ENCODE measurements around the gene LRRC47. TPM values are rescaled to one million over a fixed set of nuclear protein-coding genes. Genes with fewer than 3 reads are reported as not detected.

The LRRC47 gene
- total RNA-seq, 1 donor from 2014 or later: 45.8 TPM

- Mint-ChIP-seq H3K4me3 (ENCODE audit: unreplicated experiment) (no peak overlapping the region), H3K4me1 (ENCODE audit: low read depth) (peaks cover 11% of the 10 kb centered on the region)
These were observed 16.9 kb downstream of the LRRC47 start for GRCh38 chr1:3779265-3779911.

GRCh38 chr1:3778590-3779264 lies 17.6 kb downstream of the LRRC47 start:
- Mint-ChIP-seq H3K4me3 (ENCODE audit: unreplicated experiment) (no peak overlapping the region), H3K27me3 (ENCODE audit: low read depth) (no peaks in the 10 kb centered on the region), H3K27ac (ENCODE audit: unreplicated experiment) (no peak overlapping the region), H3K4me1 (ENCODE audit: low read depth) (peaks cover 11% of the 10 kb centered on the region), H3K36me3 (ENCODE audit: low read depth) (peaks cover 31% of the 10 kb centered on the region), H3K9me3 (ENCODE audit: low read depth) (no peaks in the 10 kb centered on the region)
- DNase-seq (ENCODE audit: low spot score): no peak
- no peak for TF ChIP-seq CTCF (IDR thresholded peaks at IDR 0.05)

More at GRCh38 chr1:3779265-3779911, 16.9 kb downstream of the LRRC47 start:
- Mint-ChIP-seq H3K9me3 (ENCODE audit: low read depth) (no peaks in the 10 kb centered on the region), H3K27ac (ENCODE audit: unreplicated experiment) (no peak overlapping the region), H3K36me3 (ENCODE audit: low read depth) (peaks cover 35% of the 10 kb centered on the region), H3K27me3 (ENCODE audit: low read depth) (no peaks in the 10 kb centered on the region)
- DNase-seq (ENCODE audit: low spot score): no peak
- TF ChIP-seq CTCF (IDR thresholded peaks at IDR 0.05): no peak

GRCh38 chr1:3777647-3778589 lies 18.4 kb downstream of the LRRC47 start:
- Mint-ChIP-seq H3K4me3 (ENCODE audit: unreplicated experiment) (no peak overlapping the region), H3K4me1 (ENCODE audit: low read depth) (peaks cover 11% of the 10 kb centered on the region), H3K36me3 (ENCODE audit: low read depth) (peaks cover 27% of the 10 kb centered on the region), H3K27ac (ENCODE audit: unreplicated experiment) (no peak overlapping the region), H3K27me3 (ENCODE audit: low read depth) (no peaks in the 10 kb centered on the region), H3K9me3 (ENCODE audit: low read depth) (no peaks in the 10 kb centered on the region)
- DNase-seq (ENCODE audit: low spot score): no peak
- no peak for TF ChIP-seq CTCF (IDR thresholded peaks at IDR 0.05)

- no peak for TF ChIP-seq CTCF (IDR thresholded peaks at IDR 0.05)
- H3K27me3 Mint-ChIP-seq (ENCODE audit: low read depth): no peaks in the 10 kb centered on the region
- DNase-seq (ENCODE audit: low spot score): no peak
- H3K4me1 Mint-ChIP-seq (ENCODE audit: low read depth): peaks cover 11% of the 10 kb centered on the region
- no peak overlapping the region for H3K27ac Mint-ChIP-seq (ENCODE audit: unreplicated experiment)
- peaks cover 24% of the 10 kb centered on the region for H3K36me3 Mint-ChIP-seq (ENCODE audit: low read depth)
- H3K9me3 Mint-ChIP-seq (ENCODE audit: low read depth): no peaks in the 10 kb centered on the region
- H3K4me3 Mint-ChIP-seq (ENCODE audit: unreplicated experiment): no peak overlapping the region
These were observed 19.2 kb downstream of the LRRC47 start for GRCh38 chr1:3777078-3777547.
